GDM1 (cell line): ENCODE measurements around the gene MEIS3.

Source experiments
- DNase-seq: peaks from one replicate; lab custom pipeline; 2025; lab: John Stamatoyannopoulos, UW

The MEIS3 gene

GRCh38 chr19:47435883-47436417 lies 16.6 kb upstream of the MEIS3 start:
- no peak for DNase-seq

- DNase-seq, result no peak
Measured at GRCh38 chr19:47435196-47435595, 15.9 kb upstream of the MEIS3 start.

- no peak for DNase-seq
Measured at GRCh38 chr19:47434088-47434487, 14.8 kb upstream of the MEIS3 start.

DNA sequence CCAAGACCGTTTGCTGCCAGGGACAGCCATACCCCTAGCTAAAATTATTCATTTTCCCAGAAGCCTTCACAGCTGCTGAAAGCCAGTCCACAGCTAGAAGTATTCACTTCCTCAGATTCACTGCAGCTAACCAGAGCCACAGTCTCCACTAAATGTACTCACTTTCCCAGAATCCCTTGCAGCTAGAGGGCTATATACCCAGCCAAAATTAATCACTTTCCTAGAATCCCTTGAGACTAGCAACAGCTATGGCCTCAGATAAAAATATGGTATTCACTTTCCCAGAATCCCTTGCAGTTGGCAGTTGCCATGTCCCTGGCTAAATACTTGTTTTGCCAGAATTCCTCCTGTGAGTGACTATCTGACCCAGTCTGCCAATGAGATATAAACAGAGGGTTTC lies 13.8 kb upstream of the MEIS3 start:
- DNase-seq, result no peak

DNA sequence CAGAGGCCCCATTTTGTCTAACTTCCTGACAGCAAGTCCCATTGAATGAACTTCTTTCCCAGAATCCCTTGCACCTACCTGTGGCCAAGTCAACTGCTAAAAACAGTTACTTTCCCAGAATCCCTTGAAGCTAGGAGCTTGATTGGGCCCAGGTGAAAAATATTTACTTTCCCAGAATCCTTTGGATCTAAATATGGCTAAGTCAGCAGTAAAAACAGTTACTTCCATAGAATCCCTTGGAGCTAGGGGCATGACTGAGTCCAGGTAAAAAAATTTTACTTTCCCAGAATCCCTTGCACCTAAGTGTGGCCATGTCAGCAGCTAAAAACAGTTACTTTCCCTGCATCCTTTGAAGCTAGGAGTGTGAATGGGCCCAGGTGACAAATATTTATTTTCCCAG lies 13.2 kb upstream of the MEIS3 start:
- DNase-seq, result no peak

- DNase-seq, result no peak
Measured at GRCh38 chr19:47432091-47432490, 12.8 kb upstream of the MEIS3 start.

DNA sequence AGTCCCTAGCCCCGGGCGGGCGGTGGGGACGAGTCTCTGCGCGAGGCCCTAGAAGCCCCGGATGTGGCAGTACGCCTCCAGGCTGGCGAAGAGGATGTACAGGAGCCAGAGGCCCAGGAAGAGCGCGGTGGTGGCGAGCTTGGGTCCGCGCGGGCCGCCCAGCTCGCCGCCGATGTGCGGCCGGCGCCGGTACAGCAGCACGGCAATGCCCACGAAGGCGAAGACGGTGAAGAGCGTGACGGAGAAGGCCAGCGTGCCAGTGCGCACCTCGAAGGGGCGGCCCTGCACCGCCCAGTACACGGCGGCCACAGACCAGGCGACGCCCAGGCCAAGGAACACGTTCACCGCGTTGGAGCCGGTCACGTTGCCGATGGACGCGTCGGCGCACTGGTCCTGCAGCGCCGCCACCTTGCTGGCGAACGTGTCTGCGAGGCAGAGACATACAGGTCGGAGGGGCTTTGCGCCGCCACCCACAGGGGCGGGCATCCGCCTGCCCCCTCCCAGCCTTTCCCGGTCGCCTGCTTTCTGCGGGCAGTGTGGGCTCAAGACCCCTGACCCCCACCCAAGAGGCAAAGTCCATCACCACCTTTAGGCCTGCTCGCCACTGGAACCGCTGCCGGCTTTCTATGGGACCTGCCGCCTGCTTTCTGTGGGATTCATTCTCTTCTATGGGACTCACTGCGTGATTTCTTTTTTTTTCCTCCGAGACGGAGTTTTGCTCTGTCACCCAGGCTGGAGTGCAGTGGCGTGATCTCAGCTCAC lies 10.9 kb upstream of the MEIS3 start:
- DNase-seq, result no peak

GRCh38 chr19:47429140-47429793 lies 9.9 kb upstream of the MEIS3 start:
- DNase-seq, result no peak

GRCh38 chr19:47428177-47428894 lies 9.0 kb upstream of the MEIS3 start:
- DNase-seq, result peak; percentile 86

DNA sequence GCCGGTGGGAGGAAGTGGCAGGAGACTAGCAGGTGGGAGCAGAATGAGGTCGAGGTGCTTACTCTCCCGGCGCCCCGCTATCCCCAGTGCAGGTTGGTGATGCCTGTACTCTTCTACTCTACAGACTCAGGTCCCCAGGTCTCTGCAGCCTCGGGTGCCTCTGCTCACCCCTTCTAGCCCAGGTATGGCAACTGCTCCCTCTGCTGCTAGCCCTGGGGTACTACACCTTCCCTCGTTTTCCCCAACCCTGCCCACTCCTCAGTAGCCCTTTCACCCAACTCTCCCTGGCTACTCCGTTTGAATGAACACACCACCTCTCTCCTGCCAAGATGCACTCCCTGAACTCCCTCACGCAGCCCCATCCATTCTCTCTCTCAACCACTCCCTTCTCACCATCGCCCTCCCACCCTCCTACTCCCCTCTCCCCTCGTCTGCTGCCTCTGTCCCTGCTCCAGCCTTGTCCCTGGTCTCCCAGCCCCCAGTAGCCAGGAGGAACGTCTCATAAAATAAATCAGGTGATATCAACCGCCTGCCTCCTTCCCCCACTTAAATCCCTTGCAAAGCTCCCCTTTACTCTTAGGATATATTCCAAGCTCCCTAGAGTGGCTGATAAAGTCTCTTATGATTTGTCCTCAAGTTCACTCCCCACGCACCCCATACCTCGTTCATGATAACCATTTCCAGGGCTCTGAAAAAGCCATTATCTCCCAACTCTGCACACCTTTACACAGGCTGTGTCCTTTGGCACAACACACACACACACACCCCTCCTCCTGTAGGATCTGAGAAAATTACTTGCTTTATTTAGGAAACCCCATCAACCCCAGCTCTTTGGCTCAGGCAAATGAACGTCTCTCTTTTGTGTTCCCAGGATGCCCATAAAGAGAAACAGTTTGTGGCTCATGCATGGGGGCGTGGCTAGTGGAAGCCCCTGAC lies 8.2 kb upstream of the MEIS3 start:
- DNase-seq, result peak; percentile 38

GRCh38 chr19:47423203-47423882 lies 4.0 kb upstream of the MEIS3 start:
- no peak for DNase-seq

GRCh38 chr19:47422417-47423163 lies 3.3 kb upstream of the MEIS3 start:
- DNase-seq, result no peak

DNA sequence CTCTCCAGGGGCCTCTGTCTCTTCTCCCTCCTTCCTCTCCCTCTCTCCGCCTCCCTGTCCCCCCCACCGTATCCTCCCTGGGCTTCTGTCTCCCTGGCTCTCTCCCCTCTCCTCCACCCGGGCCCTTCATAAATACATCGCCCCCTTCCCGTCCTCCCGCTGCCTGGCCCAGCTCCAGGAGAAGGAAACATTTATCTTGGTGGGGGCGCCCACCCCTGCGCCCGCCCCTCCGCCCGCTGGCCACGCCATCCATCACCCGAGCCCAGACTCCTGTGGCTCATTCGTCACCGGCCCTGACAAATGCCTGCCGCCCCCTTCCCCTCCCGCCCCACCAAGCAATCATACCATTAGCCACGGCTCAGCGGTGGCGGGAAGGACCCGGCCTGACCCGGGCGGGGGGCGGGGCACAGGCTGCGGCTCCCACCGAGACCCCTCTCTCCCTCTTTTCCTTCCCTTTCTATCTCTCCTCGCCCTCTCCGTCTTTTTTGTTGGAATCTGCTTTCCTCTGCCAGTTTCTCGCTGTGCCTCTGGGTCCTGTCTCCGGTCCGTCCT lies 2.6 kb upstream of the MEIS3 start:
- DNase-seq, result no peak

GRCh38 chr19:47421244-47421786 lies 2.0 kb upstream of the MEIS3 start:
- DNase-seq, result no peak

DNA sequence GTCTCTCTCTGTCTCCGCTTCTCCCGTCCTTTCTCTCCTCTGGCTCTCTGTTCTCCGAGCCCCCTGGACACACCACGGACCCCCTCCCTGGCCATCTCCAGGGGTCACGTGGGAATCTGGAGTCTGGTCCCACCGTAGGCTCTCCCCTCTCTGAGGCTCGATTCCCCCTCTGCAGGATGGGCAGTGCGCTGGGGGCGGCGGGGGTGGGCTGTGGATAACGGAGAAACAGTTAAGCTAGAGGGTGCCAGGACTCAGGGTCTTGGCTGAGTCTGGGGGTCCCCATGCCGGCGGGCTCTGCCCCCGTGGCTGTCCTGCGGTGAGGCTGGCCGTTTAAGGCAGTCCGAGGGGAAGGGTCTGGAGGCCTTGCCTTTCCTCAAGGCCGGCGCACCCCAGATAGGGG lies 462 bp upstream of the MEIS3 start:
- no peak for DNase-seq

GRCh38 chr19:47418692-47419029 lies 666 bp downstream of the MEIS3 start:
- DNase-seq, result no peak

- DNase-seq, result no peak
Measured at GRCh38 chr19:47417746-47418691, 1.3 kb downstream of the MEIS3 start.

DNA sequence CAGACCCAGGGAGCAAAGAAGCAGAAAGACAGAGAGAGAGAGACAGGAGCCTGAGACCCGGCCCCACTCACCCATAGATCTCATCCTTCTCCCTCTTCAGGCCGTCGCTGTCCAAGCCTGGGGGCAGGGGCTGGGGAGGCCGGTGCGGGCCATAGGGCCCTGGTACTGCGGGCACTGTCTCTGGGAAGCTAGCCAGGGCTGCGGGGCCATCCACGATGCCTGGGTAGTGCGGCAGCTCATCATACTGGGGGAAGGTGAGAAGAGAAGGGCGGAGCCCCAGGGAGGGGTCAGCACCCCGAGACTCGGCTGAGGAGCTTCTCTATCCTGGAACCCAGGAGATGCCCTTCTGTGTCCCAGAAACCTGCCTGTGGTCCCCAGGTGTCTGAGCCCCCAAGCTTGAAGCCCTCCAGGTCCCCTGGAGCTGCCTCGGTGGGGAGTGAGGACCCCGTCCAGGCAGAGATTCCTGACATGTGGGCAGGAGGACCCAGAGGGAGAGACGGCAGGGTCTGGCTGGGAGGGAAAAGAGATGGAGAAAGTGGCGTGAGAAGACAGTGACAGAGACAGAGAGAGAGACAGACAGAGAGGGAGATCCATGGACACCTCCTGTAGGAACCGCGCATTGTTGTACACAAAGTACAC lies 2.1 kb downstream of the MEIS3 start:
- DNase-seq, result no peak
